CD8-positive, alpha-beta memory T cell (primary cell): ENCODE results near the gene CREM. TPM values are rescaled to one million over a fixed set of nuclear protein-coding genes. Genes with fewer than 3 reads are reported as not detected.
"Not testable (repeated sequence)": the region's sequence is repeated elsewhere in the genome, so short reads cannot be mapped to it uniquely, and the experiment has no call there.

Experiments used
- CTCF ChIA-PET: fragments of 350-600 bp; sonication (Branson Sonifier 250); formaldehyde crosslinking; loops from one replicate; lab custom pipeline; 2021; ENCODE audit warnings: antibody characterized with exemption; lab: Charles Lee
- POLR2A ChIA-PET: fragments of 350-600 bp; sonication (Branson Sonifier 250); formaldehyde crosslinking; loops from one replicate; lab custom pipeline; 2021; ENCODE audit warnings: antibody characterized with exemption; lab: Charles Lee
- DNase-seq, 5 donors: peaks; one replicate each; pipeline versions ENCODE4 v3.0.0 to v3.0.0-alpha.2; 2020 to 2022; ENCODE audit warnings: mixed read lengths in 1 of 5
- H3K27ac ChIP-seq: one replicate; pipeline ENCODE4 v1.7.0; 2013; ENCODE audit warnings: low read depth, mild to moderate bottlenecking, low read length, moderate library complexity
- H3K27me3 ChIP-seq: 2 replicates; pipeline ENCODE4 v1.7.0; 2013; ENCODE audit warnings: low read length, mild to moderate bottlenecking; ENCODE audit not compliant: insufficient read depth, poor library complexity, severe bottlenecking
- H3K36me3 ChIP-seq: 2 replicates; pipeline ENCODE4 v1.7.0; 2013; ENCODE audit warnings: mild to moderate bottlenecking, low read length, moderate library complexity; ENCODE audit not compliant: insufficient read depth
- H3K4me1 ChIP-seq: 2 replicates; pipeline ENCODE4 v1.7.0; 2013; ENCODE audit warnings: mild to moderate bottlenecking, low read length, moderate library complexity; ENCODE audit not compliant: insufficient read depth
- H3K4me3 ChIP-seq: 2 replicates; pipeline ENCODE4 v1.7.0; 2013; ENCODE audit warnings: mild to moderate bottlenecking, low read length
- H3K9me3 ChIP-seq: 2 replicates; pipeline ENCODE4 v1.7.0; 2013; ENCODE audit warnings: mild to moderate bottlenecking, low read length
- H3K27ac Mint-ChIP-seq, 8 donors: one replicate each; pipeline ENCODE4 v1.8.0; 2020 to 2021; ENCODE audit warnings: mixed read lengths in 8 of 8, mild to moderate bottlenecking in 6 of 8, inconsistent platforms in 3 of 8, moderate library complexity in 3 of 8
- H3K27me3 Mint-ChIP-seq, 2 donors: one replicate each; pipeline ENCODE4 v1.8.0; 2020 to 2021; ENCODE audit warnings: mixed read lengths in 2 of 2, mild to moderate bottlenecking in 1 of 2, moderate library complexity in 1 of 2
- H3K36me3 Mint-ChIP-seq, 3 donors: one replicate each; pipeline ENCODE4 v1.8.0; 2020 to 2021; ENCODE audit warnings: mixed read lengths in 3 of 3, inconsistent platforms in 1 of 3, mild to moderate bottlenecking in 1 of 3
- H3K4me1 Mint-ChIP-seq, 3 donors: one replicate each; pipeline ENCODE4 v1.8.0; 2020 to 2021; ENCODE audit warnings: mixed read lengths in 3 of 3, inconsistent platforms in 1 of 3, mild to moderate bottlenecking in 1 of 3
- H3K4me3 Mint-ChIP-seq, 7 donors: one replicate each; pipeline ENCODE4 v1.8.0; 2020 to 2021; ENCODE audit warnings: mixed read lengths in 7 of 7, mild to moderate bottlenecking in 6 of 7, moderate library complexity in 4 of 7, inconsistent platforms in 2 of 7
- H3K9me3 Mint-ChIP-seq, 5 donors: one replicate each; pipeline ENCODE4 v1.8.0; 2020 to 2022; ENCODE audit warnings: mixed read lengths in 5 of 5, mild to moderate bottlenecking in 3 of 5, moderate library complexity in 2 of 5, inconsistent platforms in 1 of 5
- polyA plus RNA-seq: library from polyadenylated mRNA; unstranded; fragments of 300-500 nt; fragmentation: Illumina TruSeq; gene quantifications from one replicate; pipeline ENCODE4 v1.2.3, GENCODE V29; 2021
- total RNA-seq, 2 experiments: library from RNA; stranded (reverse); gene quantifications; one replicate each; pipeline ENCODE4 v1.2.3, GENCODE V29; 2021

Gene CREM
- total RNA-seq = 100 to 1,000 TPM; 132 to 134 TPM
- polyA plus RNA-seq = 29.4 TPM

DNA sequence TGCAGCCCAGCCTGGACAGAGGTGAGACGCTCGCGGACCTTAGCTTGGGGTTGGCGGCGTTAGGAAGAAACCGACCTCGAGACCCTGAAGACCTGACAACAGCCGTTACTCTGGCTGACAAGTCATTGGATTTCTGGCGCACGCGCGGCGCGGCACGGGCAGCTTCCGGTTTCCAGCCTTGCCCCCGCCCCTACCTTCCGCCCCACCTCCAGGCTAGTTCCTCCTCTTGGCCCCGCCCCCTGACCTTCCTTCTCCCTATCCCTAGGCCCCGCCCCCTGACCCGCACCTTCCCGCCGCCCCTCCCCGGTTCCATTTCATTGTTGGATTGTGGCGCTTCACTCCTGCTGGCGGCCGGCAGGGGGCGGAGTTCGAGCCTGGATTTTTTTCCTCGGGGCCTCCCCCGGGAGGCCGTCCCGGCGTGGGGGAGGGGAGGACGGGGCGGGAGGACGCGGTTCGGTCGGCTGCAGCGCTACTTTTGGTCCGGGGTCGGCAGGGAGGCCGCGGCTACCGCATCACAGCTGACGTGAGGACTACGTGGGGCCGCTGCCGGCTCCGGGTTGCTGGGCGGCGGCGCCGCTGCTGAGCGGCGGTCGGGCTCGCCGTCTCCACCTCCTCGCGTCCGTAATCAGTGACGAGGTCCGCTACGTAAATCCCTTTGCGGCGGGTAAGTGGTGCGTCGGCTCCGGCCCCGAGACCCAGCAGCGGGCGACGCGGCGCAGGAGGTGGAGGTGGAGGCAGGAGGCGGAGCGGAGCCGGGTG, at the start of gene CREM:
Gene CREM, plus strand, starts transcription at position 317 of the 759 bp plus-strand sequence. CDS start 10,990 bp downstream, outside the sequence.
- peak within 1 kb of the TSS; percentile 88 to 100 (median 99) for H3K27ac Mint-ChIP-seq
- peaks cover 0 to 2% (median 0%) of the 10 kb centered on the region in 5 donors for H3K9me3 Mint-ChIP-seq
- Histone ChIP-seq H3K27me3 (no peaks in the 10 kb centered on the region), H3K4me1 (peaks cover 38% of the 10 kb centered on the region), H3K36me3 (no peaks in the 10 kb centered on the region), H3K27ac (peak within 1 kb of the TSS; percentile 100), H3K4me3 (peak within 1 kb of the TSS; percentile 77), H3K9me3 (no peaks in the 10 kb centered on the region)
- H3K36me3 Mint-ChIP-seq = peaks cover 0 to 10% (median 0%) of the 10 kb centered on the region in 3 donors
- H3K4me1 Mint-ChIP-seq = peaks cover 33 to 52% (median 41%) of the 10 kb centered on the region in 3 donors
- ChIA-PET POLR2A (interaction anchor here (1.2 to 7.4 kb wide), 6 partner anchors 23 to 93 kb away, joined by 4 to 113 read pairs (median 10); partner anchors contain the start of gene CUL2), CTCF (interaction anchor here (0.7 to 4.2 kb wide), 12 partner anchors 8 to 100 kb away, joined by 3 to 75 read pairs (median 4); partner anchors contain the start of gene CUL2)
- H3K27me3 Mint-ChIP-seq = peaks cover 0 to 10% of the 10 kb centered on the region in 2 donors
- DNase-seq = peak; percentile 98 to 100 (median 99)
- peak within 1 kb of the TSS; percentile 85 to 98 (median 91) for H3K4me3 Mint-ChIP-seq

DNA sequence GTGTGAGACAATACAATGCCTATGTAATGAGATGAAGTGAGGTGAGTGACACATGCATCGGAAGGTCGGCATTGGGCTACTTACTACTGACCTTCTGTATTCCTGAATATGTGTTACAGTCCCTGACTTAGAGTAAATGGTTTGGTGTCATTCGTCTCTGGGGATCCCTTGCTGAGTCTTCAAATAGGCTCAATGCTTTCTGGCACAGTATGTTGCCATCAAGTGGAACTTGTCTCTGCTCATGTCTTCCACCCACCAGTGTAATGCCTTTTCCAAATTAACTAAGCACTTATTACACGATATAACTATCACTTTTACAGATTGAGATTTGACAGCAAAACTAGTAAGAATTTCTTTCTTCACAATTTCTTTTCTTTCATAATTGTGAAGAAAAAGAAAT, 47.4 kb upstream of the CREM start:
- Histone ChIP-seq H3K4me1 (no peaks in the 10 kb centered on the region), H3K27ac (no peak overlapping the region), H3K36me3 (peaks cover 4% of the 10 kb centered on the region), H3K27me3 (no peaks in the 10 kb centered on the region), H3K4me3 (no peak overlapping the region), H3K9me3 (no peaks in the 10 kb centered on the region)
- Mint-ChIP-seq H3K36me3 (peaks cover 11 to 50% (median 11%) of the 10 kb centered on the region in 3 donors), H3K4me3 (no peak overlapping the region), H3K4me1 (peaks cover 47 to 71% (median 70%) of the 10 kb centered on the region in 3 donors), H3K9me3 (no peaks in the 10 kb centered on the region), H3K27ac (peak overlapping the region in 1 of 8 donors; percentile 36), H3K27me3 (peaks cover 0 to 2% of the 10 kb centered on the region in 2 donors)
- ChIA-PET POLR2A (no interaction called here), CTCF (no interaction called here)
- DNase-seq = no peak

DNA sequence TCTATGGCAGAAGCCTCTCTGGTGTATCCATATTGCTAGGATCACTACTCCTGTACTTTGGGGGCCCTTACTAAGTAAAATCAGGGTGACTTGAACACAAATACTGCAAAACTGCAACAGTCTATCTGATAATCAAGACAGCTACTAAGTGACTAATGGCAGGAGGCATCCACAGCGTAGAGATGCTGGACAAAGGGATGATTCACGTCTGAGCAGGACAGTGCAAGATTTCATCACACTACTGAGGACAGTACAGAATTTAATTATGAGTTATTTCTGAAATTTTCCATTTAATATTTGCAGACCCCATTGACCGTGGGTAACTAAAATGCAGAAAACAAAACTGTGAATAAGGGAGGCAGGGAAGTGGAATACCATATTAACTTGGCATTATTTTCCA, 46.9 kb upstream of the CREM start:
- peaks cover 11 to 51% (median 14%) of the 10 kb centered on the region in 3 donors for H3K36me3 Mint-ChIP-seq
- ChIA-PET POLR2A (interaction anchor here (0.5 kb wide), 1 partner anchor 361 kb away, joined by 4 read pairs; no protein-coding TSS in a partner anchor), CTCF (interaction anchor here (1.0 kb wide), 1 partner anchor 12 kb away, joined by 5 read pairs; no protein-coding TSS in a partner anchor)
- Histone ChIP-seq H3K9me3 (no peaks in the 10 kb centered on the region), H3K27ac (no peak overlapping the region), H3K36me3 (peaks cover 4% of the 10 kb centered on the region), H3K27me3 (no peaks in the 10 kb centered on the region), H3K4me1 (no peaks in the 10 kb centered on the region), H3K4me3 (no peak overlapping the region)
- H3K4me3 Mint-ChIP-seq = no peak overlapping the region
- H3K27ac Mint-ChIP-seq = no peak overlapping the region
- peaks cover 0 to 2% of the 10 kb centered on the region in 2 donors for H3K27me3 Mint-ChIP-seq
- DNase-seq = no peak
- H3K9me3 Mint-ChIP-seq = no peaks in the 10 kb centered on the region
- peaks cover 47 to 70% (median 70%) of the 10 kb centered on the region in 3 donors for H3K4me1 Mint-ChIP-seq

DNA sequence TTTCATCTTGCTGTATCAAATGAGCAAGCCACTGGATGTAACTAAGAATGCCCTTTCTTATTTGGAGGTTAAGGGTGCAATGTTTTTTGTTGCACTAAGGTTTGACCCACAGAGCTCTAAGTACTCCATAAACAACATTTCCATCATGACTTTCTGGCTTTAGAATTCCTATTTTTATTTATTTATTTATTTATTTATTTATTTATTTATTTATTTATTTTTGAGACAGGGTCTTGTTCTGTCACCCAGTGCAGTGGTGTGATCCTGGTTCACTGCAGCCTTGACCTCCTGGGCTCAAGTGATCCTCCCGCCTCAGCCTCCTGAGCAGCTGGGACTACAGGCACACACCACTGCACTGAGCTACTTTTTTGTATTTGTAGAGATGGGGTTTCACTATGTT, 46.4 kb upstream of the CREM start:
- Mint-ChIP-seq H3K4me1 (peaks cover 43 to 65% (median 65%) of the 10 kb centered on the region in 3 donors), H3K36me3 (peaks cover 11 to 50% (median 14%) of the 10 kb centered on the region in 3 donors)
- H3K27me3 ChIP-seq, H3K4me3 ChIP-seq, H3K9me3 ChIP-seq, H3K27ac Mint-ChIP-seq, DNase-seq, H3K4me1 ChIP-seq, H3K9me3 Mint-ChIP-seq, H3K4me3 Mint-ChIP-seq, H3K27me3 Mint-ChIP-seq, H3K36me3 ChIP-seq, H3K27ac ChIP-seq: not testable (repeated sequence)
- ChIA-PET CTCF (interaction anchor here (1.0 to 1.5 kb wide), 2 partner anchors 11 to 115 kb away, joined by 3 to 5 read pairs; no protein-coding TSS in a partner anchor), POLR2A (interaction anchor here (0.5 kb wide), 1 partner anchor 360 kb away, joined by 4 read pairs; no protein-coding TSS in a partner anchor)

DNA sequence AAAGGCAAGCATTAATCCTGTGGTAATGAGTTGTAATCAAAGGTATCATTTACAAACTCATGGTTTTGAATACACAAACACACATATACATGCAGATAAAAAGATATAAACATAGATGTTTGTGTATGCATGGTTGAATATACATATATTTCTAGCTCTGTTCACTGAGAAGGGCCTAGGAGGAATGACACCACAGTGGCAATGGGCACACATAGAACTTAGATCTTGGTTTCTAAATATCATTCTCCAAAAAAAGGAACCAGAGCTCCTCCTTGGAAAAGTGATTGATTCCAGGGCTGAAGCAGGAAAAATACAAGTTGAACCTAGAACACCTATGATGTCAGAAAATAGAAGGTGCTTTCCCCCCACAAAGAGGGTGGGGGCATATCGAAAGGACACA, 43.4 kb upstream of the CREM start:
- Mint-ChIP-seq H3K9me3 (no peaks in the 10 kb centered on the region), H3K4me1 (peaks cover 55 to 79% (median 79%) of the 10 kb centered on the region in 3 donors), H3K36me3 (peaks cover 11 to 37% (median 17%) of the 10 kb centered on the region in 3 donors), H3K27ac (peak overlapping the region in 2 of 8 donors; percentile 24 to 72), H3K4me3 (no peak overlapping the region), H3K27me3 (peaks cover 0 to 2% of the 10 kb centered on the region in 2 donors)
- Histone ChIP-seq H3K4me3 (no peak overlapping the region), H3K27me3 (no peaks in the 10 kb centered on the region), H3K4me1 (peaks cover 14% of the 10 kb centered on the region), H3K27ac (no peak overlapping the region), H3K9me3 (no peaks in the 10 kb centered on the region), H3K36me3 (peaks cover 4% of the 10 kb centered on the region)
- ChIA-PET CTCF (no interaction called here), POLR2A (no interaction called here)
- DNase-seq = no peak

DNA sequence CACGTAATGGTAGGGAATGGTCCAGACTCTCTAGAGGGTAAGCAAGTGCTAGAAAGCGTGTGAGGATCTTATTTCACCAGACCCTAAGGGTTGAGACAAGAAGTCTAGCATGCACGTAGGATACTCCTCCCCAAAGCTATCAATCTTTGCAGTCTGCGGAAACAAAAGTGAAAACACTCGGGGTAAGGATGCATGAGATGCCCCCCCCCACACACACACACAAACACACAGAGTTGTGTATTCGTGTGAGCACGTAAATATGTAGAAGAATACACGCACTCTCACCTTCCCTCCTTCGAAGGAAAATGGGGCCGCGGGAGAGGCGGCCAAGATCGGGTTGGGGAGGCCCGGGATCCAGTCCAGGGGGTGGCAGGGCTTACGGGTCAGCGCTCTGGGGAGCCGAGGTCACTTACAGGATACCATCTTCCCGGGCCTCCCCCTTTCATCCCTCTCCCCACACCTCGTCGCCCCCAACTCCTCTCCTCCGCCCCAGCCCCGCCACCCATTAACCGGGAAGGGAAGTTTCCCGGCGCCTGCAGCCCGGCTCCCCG, 37.0 kb upstream of the CREM start:
- ChIA-PET POLR2A (interaction anchor here (0.6 to 3.0 kb wide), 3 partner anchors 37 to 106 kb away, joined by 3 to 23 read pairs (median 11); partner anchors contain the start of gene CREM), CTCF (interaction anchor here (0.6 to 3.6 kb wide), 4 partner anchors 37 to 106 kb away, joined by 3 to 14 read pairs (median 6); partner anchors contain the start of gene CREM)
- H3K4me3 Mint-ChIP-seq = peak overlapping the region; percentile 92 to 100 (median 95)
- Histone ChIP-seq H3K36me3 (no peaks in the 10 kb centered on the region), H3K4me3 (peak overlapping the region; percentile 75), H3K27me3 (no peaks in the 10 kb centered on the region), H3K9me3 (no peaks in the 10 kb centered on the region), H3K4me1 (peaks cover 36% of the 10 kb centered on the region), H3K27ac (peak overlapping the region; percentile 95)
- H3K9me3 Mint-ChIP-seq = peaks cover 0 to 3% (median 0%) of the 10 kb centered on the region in 5 donors
- DNase-seq = peak in 3 of 5 donors; percentile 1 to 29 (median 21)
- peaks cover 5 to 7% of the 10 kb centered on the region in 2 donors for H3K27me3 Mint-ChIP-seq
- peak overlapping the region; percentile 92 to 97 (median 94) for H3K27ac Mint-ChIP-seq
- peaks cover 3 to 14% (median 5%) of the 10 kb centered on the region in 3 donors for H3K36me3 Mint-ChIP-seq
- H3K4me1 Mint-ChIP-seq = peaks cover 49 to 56% (median 53%) of the 10 kb centered on the region in 3 donors

DNA sequence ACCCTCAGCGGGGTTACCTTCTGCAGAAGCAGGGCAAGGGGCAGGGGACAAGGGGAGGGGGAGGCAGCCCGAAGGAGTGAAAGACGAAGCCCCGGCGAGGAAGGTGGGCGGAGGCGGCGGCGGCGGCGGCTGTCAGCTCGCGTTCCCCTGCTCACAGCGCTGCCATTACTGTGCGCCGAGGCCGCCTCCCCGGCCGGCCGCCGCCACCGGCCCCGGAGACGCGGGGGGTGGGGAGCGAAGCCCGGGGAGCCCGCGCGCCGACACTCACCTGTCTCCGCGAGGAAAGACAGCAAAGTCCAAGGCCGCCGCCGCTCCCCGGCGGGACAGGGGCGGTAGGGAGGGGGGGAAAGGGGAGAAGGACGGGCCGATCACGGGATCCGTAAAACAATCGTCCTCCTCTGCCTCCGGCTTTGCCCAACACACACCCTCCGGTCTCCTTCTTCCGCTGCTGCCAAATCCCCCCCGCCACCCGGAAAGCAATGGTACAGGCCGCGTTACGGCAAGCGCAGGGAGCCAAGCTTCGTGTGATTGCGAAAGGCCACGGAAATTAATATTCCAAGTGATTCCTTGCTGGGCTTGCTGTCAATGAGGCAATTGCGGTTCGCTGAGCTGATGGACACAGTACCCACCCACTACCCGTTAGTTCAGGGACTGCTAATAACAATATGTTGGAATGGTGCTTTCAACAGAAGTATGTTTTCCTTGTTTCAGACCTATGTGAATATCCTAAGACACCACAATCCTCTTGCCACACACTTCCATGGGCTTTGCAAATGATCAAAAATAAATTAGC, 36.3 kb upstream of the CREM start, which contains the start of gene CUL2:
Gene CUL2, minus strand, starts transcription at position 180 of the 793 bp plus-strand sequence. CDS start 19,024 bp downstream, outside the sequence.
- H3K27me3 Mint-ChIP-seq = peaks cover 5 to 10% of the 10 kb centered on the region in 2 donors
- ChIA-PET POLR2A (interaction anchor here (1.2 to 3.0 kb wide), 3 partner anchors 36 to 105 kb away, joined by 3 to 23 read pairs (median 11); partner anchors contain the start of gene CREM), CTCF (interaction anchor here (0.8 to 3.6 kb wide), 7 partner anchors 10 to 123 kb away, joined by 3 to 14 read pairs (median 5); partner anchors contain the start of gene CREM)
- peaks cover 49 to 56% (median 53%) of the 10 kb centered on the region in 3 donors for H3K4me1 Mint-ChIP-seq
- peaks cover 0 to 3% (median 0%) of the 10 kb centered on the region in 5 donors for H3K9me3 Mint-ChIP-seq
- H3K27me3 ChIP-seq = no peaks in the 10 kb centered on the region
- peak within 1 kb of the TSS; percentile 95 for H3K27ac ChIP-seq
- peak within 1 kb of the TSS; percentile 93 to 100 (median 98) for H3K27ac Mint-ChIP-seq
- H3K4me3 ChIP-seq = peak within 1 kb of the TSS; percentile 75
- peak; percentile 86 to 95 (median 93) for DNase-seq
- peak within 1 kb of the TSS; percentile 92 to 100 (median 95) for H3K4me3 Mint-ChIP-seq
- no peaks in the 10 kb centered on the region for H3K36me3 ChIP-seq
- peaks cover 3 to 14% (median 5%) of the 10 kb centered on the region in 3 donors for H3K36me3 Mint-ChIP-seq
- H3K9me3 ChIP-seq = no peaks in the 10 kb centered on the region
- peaks cover 36% of the 10 kb centered on the region for H3K4me1 ChIP-seq
